ENCODE data around the gene GRM5. TPM values are rescaled to one million over a fixed set of nuclear protein-coding genes. Genes with fewer than 3 reads are reported as not detected.

Gene GRM5
- total RNA-seq, 1 donor from 2014 or later, result not detected

DNA sequence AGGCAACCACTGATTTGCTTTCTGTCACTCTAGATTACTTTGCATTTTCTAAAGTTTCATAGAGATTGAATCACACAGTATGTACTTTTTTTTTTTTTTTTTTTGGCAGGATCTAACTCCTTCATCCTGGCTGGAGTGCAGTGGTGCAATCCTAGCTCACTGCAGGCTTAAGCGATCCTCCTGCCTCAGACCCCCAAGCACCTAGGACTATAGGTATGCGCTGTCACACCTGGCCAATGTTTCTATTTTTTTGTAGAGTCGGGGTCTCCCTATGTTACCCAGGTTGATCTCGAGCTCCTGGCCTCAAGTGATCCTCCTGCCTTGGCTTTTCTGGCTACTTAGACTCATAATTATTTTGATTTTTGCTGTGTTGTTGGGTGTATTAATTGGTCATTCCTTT is 433.6 kb downstream of the GRM5 start:
- Mint-ChIP-seq H3K27me3 (ENCODE audit: insufficient read depth, low read depth) (no peaks in the 10 kb centered on the region), H3K4me3 (no peak overlapping the region), H3K9me3 (no peaks in the 10 kb centered on the region), H3K27ac (no peak overlapping the region), H3K36me3 (no peaks in the 10 kb centered on the region), H3K4me1 (peaks cover 11% of the 10 kb centered on the region)
- no peak for DNase-seq (ENCODE audit: low spot score)
- H3K9ac ChIP-seq, result no peak overlapping the region
- H3K36me3 ChIP-seq, result no peaks in the 10 kb centered on the region
- no peak overlapping the region for H3K27ac ChIP-seq
- no peaks in the 10 kb centered on the region for H3F3A ChIP-seq (ENCODE audit: low read depth)
- H3K4me2 ChIP-seq, result no peak overlapping the region
- TF ChIP-seq EZH2phosphoT487 (IDR thresholded peaks at IDR 0.05) (no peak), EZH2 (IDR thresholded peaks at IDR 0.05) (no peak)
- TF ChIP-seq, protein P1, sequence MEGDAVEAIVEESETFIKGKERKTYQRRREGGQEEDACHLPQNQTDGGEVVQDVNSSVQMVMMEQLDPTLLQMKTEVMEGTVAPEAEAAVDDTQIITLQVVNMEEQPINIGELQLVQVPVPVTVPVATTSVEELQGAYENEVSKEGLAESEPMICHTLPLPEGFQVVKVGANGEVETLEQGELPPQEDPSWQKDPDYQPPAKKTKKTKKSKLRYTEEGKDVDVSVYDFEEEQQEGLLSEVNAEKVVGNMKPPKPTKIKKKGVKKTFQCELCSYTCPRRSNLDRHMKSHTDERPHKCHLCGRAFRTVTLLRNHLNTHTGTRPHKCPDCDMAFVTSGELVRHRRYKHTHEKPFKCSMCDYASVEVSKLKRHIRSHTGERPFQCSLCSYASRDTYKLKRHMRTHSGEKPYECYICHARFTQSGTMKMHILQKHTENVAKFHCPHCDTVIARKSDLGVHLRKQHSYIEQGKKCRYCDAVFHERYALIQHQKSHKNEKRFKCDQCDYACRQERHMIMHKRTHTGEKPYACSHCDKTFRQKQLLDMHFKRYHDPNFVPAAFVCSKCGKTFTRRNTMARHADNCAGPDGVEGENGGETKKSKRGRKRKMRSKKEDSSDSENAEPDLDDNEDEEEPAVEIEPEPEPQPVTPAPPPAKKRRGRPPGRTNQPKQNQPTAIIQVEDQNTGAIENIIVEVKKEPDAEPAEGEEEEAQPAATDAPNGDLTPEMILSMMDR (IDR thresholded peaks at IDR 0.05), result no peak
- H2AFZ ChIP-seq (replicated peaks), result no peak overlapping the region
- H3K79me2 ChIP-seq (ENCODE audit: low read depth), result no peaks in the 10 kb centered on the region
- H3K9me3 ChIP-seq (ENCODE audit: low read depth), result no peaks in the 10 kb centered on the region
- no peaks in the 10 kb centered on the region for H3K27me3 ChIP-seq
- H3K4me3 ChIP-seq, result no peak overlapping the region
- no peaks in the 10 kb centered on the region for H4K20me1 ChIP-seq (ENCODE audit: low read depth)
- peaks cover 8% of the 10 kb centered on the region for H3K4me1 ChIP-seq

DNA sequence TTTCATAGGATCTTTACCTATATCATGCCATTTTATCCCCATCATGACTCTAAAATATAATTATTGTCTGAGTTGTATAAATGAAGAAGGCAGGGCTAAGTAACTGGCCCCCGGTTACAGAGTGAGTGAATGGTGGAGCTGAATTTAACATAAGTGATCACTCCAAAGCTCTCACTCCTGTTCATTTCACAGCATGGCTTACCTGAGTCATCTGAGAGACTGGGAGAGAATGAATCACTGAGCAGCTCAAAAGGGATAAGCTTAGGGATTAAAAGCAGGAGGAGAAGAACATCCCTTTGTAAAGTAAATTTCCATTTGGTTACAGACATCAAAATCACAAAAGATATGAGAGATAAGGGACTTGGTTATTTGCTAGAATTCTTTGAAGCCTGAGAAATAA is 434.3 kb downstream of the GRM5 start:
- Histone ChIP-seq H3K79me2 (ENCODE audit: low read depth) (no peaks in the 10 kb centered on the region), H3K9ac (no peak overlapping the region), H2AFZ (replicated peaks) (no peak overlapping the region), H3F3A (ENCODE audit: low read depth) (no peaks in the 10 kb centered on the region), H3K36me3 (no peaks in the 10 kb centered on the region), H3K27ac (no peak overlapping the region), H4K20me1 (ENCODE audit: low read depth) (no peaks in the 10 kb centered on the region), H3K4me2 (no peak overlapping the region), H3K4me1 (peaks cover 8% of the 10 kb centered on the region), H3K27me3 (no peaks in the 10 kb centered on the region), H3K9me3 (ENCODE audit: low read depth) (no peaks in the 10 kb centered on the region), H3K4me3 (no peak overlapping the region)
- peak; percentile 41 for DNase-seq (ENCODE audit: low spot score)
- TF ChIP-seq EZH2phosphoT487 (IDR thresholded peaks at IDR 0.05), result no peak
- H3K27me3 Mint-ChIP-seq (ENCODE audit: insufficient read depth, low read depth), result no peaks in the 10 kb centered on the region
- no peaks in the 10 kb centered on the region for H3K9me3 Mint-ChIP-seq
- no peaks in the 10 kb centered on the region for H3K36me3 Mint-ChIP-seq
- peaks cover 11% of the 10 kb centered on the region for H3K4me1 Mint-ChIP-seq
- H3K27ac Mint-ChIP-seq, result no peak overlapping the region
- H3K4me3 Mint-ChIP-seq, result no peak overlapping the region

DNA sequence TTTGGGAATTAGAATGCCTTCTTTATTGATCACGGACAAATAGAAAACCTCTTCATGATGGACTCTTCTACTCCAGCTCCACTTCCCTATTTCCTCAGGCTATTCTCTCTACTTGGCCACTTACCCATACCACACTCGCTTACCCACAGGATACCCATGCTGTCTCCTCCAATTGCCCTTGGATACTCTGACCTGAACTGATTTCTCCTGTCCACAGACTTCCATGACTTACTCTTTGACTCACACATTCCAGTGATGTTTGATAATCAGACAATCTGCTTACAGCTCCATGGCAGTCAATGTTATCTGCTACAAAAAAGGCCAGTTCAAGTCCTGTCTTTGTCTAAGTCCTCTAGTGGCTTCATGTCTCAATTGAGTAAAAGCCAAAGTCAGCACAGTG is 436.3 kb downstream of the GRM5 start:
- no peak overlapping the region for H3K27ac Mint-ChIP-seq
- Histone ChIP-seq H2AFZ (replicated peaks) (no peak overlapping the region), H3K9me3 (ENCODE audit: low read depth) (no peaks in the 10 kb centered on the region), H3F3A (ENCODE audit: low read depth) (no peaks in the 10 kb centered on the region), H3K4me3 (no peak overlapping the region), H3K27me3 (no peaks in the 10 kb centered on the region), H3K4me2 (no peak overlapping the region), H3K9ac (no peak overlapping the region), H4K20me1 (ENCODE audit: low read depth) (no peaks in the 10 kb centered on the region), H3K79me2 (ENCODE audit: low read depth) (no peaks in the 10 kb centered on the region), H3K36me3 (no peaks in the 10 kb centered on the region), H3K27ac (no peak overlapping the region), H3K4me1 (peaks cover 8% of the 10 kb centered on the region)
- no peak overlapping the region for H3K4me3 Mint-ChIP-seq
- H3K27me3 Mint-ChIP-seq (ENCODE audit: insufficient read depth, low read depth), result no peaks in the 10 kb centered on the region
- TF ChIP-seq EZH2phosphoT487 (IDR thresholded peaks at IDR 0.05), result no peak
- TF ChIP-seq, protein P1 (IDR thresholded peaks at IDR 0.05), result no peak
- no peak for TF ChIP-seq EZH2 (IDR thresholded peaks at IDR 0.05)
- DNase-seq (ENCODE audit: low spot score), result no peak
- H3K9me3 Mint-ChIP-seq, result no peaks in the 10 kb centered on the region
- H3K4me1 Mint-ChIP-seq, result peaks cover 11% of the 10 kb centered on the region
- no peaks in the 10 kb centered on the region for H3K36me3 Mint-ChIP-seq

GRCh38 chr11:88626216-88626615 is 439.6 kb downstream of the GRM5 start:
- Histone ChIP-seq H3K9me3 (ENCODE audit: low read depth) (no peaks in the 10 kb centered on the region), H3F3A (ENCODE audit: low read depth) (no peaks in the 10 kb centered on the region), H3K36me3 (no peaks in the 10 kb centered on the region), H2AFZ (replicated peaks) (no peak overlapping the region), H3K4me2 (no peak overlapping the region), H4K20me1 (ENCODE audit: low read depth) (no peaks in the 10 kb centered on the region), H3K27ac (no peak overlapping the region), H3K4me1 (peaks cover 1% of the 10 kb centered on the region), H3K27me3 (no peaks in the 10 kb centered on the region), H3K4me3 (no peak overlapping the region), H3K79me2 (ENCODE audit: low read depth) (no peaks in the 10 kb centered on the region), H3K9ac (no peak overlapping the region)
- Mint-ChIP-seq H3K36me3 (no peaks in the 10 kb centered on the region), H3K27me3 (ENCODE audit: insufficient read depth, low read depth) (no peaks in the 10 kb centered on the region), H3K9me3 (no peaks in the 10 kb centered on the region), H3K4me1 (peaks cover 2% of the 10 kb centered on the region), H3K27ac (no peak overlapping the region), H3K4me3 (no peak overlapping the region)
- no peak for TF ChIP-seq EZH2 (IDR thresholded peaks at IDR 0.05)
- TF ChIP-seq, protein P1 (IDR thresholded peaks at IDR 0.05), result no peak
- no peak for TF ChIP-seq EZH2phosphoT487 (IDR thresholded peaks at IDR 0.05)
- DNase-seq (ENCODE audit: low spot score), result no peak

All from neural progenitor cell (in vitro differentiated cells).